HG03460 (cell line): ENCODE measurements around the gene NEU3.
"Not testable (repeated sequence)": the region's sequence is repeated elsewhere in the genome, so short reads cannot be mapped to it uniquely, and the experiment has no call there.

Experiments used
- ATAC-seq: cut with Tn5 transposase; IDR thresholded peaks from one replicate; pipeline ENCODE4 v1.9.1; 2021; ENCODE audit not compliant: unreplicated experiment

Gene NEU3

DNA sequence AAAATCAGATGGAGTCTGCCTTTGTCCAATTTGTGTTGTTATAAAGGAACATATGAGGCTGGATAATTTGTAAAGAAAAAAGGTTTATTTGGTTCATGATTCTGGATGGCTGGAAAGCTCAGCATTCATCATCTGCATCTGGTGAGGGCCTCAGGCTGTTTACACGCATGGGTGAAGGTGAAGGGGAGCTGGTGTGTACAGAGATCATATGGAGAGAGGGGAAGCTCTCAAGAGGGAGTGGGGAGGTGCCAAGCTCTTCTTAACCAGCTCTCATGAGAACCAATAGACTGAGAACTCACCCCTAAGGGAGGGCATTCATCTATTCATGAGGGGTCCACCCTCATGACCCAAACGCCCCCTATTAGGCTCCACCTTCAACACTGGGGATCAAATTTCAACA, 40.0 kb downstream of the NEU3 start:
- ATAC-seq = no peak

DNA sequence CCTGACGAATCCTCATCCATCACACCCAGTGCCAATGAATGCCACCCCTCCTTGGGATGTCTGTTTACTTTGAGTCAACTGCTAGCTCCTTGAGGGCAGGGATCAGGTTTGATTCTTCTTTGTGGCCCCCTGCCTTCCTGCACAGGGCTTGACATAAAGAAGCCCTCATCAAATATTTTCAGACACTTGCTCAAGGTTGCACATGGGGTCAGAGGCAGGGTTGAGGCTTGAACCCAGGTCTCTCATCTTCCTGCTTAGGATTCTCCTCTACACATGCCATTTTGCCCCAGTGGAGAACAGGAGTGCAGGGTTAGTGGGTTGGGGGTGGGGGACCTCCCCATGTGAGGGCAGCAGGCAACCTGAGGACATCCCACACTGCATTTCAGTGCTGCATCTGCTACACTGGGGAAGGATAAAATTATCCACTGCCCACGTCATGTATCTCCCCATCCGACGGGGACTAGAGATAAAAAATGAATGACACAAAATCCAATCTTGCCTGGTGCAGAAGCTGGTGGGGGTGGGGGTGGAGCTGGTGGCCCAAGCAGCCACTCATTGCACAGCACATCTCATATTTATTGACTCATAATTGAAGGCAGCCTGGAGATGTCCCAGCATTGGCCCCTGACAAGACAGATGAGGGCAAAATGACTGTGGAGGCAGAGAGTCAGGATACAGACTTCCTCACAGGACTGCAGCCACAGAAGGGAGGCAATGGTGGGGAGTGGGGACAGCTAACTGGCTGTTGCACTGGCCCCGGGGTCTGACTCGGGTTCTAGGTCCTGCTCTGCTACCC, 41.3 kb downstream of the NEU3 start:
- ATAC-seq = no peak

DNA sequence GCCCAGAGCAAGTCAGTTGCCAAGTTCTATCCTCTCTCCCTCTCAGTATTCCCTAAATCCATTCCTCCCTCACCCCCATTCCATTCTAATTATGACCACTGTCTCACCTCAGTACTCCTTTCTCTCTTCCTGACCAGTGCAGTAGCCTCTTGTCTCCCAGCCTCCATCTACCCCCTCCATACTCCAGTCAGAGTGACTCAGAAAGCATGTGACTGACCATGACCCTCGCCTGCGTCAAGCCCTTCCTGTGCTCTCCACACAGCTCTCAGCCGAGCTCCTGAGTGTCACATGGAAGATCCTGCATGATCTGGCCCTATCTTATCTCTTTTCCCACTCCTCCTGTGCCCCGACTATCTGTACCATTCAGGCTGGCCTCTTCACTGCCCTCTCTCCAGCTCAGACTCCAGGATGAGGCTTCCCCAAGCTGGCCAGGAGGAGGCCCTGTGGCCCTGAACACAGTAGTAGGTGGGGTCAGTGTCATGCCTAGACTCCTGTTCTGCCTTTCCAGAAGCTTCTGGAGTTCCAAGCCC, 42.6 kb downstream of the NEU3 start:
- no peak for ATAC-seq

DNA sequence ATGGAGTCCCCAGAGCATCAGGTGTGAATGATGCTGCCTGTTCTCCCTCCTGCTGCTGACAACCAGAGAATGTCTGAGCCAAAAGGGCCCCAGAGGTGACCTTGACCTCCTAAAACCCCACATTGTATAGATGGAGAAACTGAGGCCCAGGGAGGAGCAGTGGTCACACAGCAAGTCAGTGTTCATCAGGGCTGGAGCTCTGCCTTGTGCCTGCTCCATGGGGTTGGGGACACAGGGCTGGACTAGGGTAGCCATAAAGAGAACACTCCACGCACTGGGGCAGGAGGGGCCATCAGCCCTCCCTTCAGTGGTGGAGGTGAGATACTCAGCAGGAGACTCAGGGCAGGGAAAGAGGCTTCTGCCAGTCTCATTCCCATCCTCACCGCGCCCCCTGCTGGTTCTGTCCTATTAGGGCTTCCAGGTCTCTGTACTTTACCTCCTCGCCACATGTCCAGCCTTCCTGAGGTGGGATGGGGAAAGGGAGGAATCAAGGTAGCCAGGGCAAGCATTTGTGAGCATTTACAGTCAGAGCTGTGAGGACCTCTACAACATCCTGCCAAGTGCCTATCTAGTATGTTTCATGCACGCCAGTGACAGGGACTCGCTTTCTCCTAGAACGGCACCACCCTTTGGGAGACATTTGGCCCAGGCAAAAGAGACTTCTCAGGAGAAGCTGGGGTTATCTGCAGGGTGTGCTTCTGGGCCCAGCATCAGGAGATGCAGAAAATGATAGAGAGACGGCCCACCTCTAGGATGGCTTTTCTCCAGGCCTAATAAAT, 43.2 kb downstream of the NEU3 start:
- ATAC-seq = no peak

DNA sequence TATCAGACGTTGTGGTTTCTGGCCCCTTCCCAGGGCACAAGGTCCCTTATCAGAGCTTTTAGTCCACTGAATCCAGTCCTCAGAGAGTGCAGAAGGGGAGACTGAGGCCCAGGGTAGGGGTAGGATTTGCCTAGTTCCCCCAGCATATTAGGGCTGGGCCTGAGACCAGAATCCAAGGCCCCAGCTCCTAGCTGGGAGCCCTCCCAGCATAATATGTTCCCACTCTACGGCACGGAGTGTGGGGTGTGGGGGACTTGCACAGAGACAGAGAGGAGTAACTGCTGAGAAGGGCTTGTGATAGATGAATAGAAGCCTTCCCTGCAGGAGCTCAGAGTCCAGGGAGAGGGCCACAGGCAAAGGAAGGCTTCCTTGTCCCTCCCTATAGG, 43.8 kb downstream of the NEU3 start:
- no peak for ATAC-seq

DNA sequence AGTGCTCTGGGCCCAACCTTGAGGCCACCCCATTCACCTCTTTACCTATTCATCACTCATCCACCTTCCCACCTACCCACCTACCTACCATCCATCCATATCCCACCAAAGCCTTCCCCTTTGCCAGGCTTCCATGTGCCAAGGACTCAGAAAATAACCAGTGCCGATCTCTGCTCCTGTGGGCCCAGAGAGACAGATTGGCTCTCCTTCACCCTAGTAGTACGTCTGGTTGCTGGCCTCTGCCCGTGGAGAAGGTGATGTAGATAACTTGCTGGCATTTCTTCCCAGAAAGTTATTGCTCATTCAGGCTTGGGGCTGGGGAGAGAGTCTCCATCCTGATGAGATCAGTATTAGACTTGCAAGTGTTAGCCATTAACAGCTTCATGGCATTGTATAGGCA, 45.2 kb downstream of the NEU3 start:
- ATAC-seq = no peak

DNA sequence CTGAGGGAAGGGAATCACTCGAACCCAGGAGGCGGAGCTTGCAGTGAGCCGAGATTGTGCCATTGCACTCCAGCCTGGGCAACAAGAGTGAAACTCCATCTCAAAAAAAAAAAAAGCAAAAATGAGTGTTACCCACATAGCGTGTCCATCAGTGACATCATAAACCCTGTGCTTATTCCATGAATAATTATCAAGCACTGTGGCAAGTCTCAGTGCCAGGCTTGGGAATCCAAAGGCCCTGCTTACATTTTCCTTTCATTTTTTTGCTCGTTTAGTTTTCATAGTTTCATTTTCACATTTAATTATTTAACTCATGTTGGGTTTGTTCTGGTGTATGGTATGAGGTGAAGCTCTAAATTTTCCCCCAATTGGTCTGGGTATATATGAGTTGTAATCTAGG, 46.5 kb downstream of the NEU3 start:
- ATAC-seq = no peak

DNA sequence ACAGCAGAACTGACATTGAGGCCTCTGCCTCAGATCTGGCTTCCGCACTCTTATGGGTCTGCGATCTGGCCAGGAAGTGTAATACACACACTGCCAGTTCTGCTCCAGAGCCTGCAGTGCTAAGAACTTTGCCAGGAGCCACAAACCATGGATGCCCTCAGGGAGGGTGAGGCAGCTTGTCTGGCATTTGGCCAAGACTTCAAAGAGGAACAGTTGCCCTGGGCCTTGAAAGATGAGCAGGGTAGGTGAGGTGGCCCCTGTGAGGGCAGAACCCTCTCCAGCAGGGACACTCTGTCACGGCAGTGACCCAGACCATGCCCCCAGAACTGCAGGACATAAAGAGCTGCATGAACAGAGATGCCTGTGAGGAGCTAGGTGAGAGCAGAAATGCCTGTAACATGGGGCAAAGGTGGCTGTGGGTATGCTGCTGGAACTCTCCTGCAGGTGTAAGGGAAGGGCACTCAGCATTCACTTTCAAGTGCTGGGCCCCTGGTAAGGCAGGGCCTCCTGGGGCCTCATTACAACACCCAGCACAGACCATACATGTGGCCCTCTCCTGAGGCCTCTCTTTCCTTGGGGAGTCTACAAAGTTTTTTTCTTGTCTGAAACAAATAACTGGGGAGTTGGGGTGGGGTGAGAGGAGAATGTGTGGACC, 47.3 kb downstream of the NEU3 start:
- no peak for ATAC-seq

DNA sequence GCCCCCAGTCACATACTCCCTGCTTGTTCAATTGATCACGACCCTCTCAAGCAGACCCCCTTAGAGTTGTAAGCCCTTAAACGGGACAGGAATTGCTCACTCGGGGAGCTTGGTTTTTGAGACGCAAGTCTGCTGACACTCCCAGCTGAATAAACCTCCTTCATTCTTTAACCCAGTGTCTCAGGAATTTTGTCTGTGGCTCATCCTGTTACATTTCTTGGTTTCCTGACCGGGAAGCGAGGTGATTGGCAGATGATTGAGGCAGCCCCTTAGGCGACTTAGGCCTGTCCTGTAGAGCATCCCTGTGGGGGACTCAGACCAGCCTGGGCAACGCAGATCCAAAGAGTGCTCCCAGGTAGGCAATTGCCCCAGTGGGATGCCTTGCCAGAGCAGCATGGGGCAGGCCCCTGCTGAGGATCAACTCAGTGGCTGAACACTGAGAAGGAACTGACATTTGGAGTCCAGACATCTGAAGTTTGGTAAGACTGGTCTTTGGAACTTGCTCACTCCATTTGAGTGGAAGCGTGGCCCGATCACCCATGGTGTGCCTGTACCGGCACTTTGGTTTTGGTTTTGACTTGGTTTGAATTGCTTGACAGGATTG, 51.5 kb downstream of the NEU3 start:
- ATAC-seq = no peak

DNA sequence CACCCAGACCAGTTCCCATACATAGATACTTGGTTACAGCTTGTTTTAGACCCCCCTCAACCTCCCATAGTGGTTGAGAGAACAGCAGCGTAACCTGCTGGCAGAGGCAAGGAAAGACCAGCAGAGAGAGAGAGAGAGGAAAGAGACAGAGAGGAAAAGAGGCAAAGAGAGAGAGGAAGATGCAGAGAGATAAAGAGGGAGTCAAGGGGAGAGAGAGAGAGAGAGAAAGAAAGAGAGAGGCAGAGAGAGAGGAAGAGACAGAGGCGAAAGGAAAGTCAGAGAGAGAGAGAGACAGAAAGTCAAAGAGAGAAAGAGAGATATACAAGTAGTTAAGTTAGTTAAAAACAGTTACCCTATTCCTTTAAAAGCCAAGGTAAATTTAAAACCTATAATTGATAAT, 52.5 kb downstream of the NEU3 start:
- no peak for ATAC-seq

DNA sequence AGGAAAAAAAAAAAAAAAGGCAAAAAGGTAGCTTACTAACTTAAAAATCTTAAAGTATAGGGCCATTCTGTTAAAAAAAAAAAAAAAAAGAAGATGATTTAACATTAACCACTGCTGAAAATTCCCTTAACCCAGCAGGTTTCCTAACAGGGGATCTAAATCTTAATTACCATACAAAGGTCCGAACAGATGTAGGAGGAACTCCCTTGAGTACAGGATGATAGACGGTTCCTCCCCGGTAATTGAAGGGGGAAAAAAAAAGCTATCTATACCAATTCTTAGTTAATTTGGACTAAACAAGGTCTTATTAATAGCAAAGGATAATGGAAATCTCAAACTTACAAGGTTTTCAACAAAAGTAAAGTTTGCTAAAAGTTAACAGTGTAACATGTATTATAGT, 53.1 kb downstream of the NEU3 start:
- ATAC-seq = not testable (repeated sequence)

DNA sequence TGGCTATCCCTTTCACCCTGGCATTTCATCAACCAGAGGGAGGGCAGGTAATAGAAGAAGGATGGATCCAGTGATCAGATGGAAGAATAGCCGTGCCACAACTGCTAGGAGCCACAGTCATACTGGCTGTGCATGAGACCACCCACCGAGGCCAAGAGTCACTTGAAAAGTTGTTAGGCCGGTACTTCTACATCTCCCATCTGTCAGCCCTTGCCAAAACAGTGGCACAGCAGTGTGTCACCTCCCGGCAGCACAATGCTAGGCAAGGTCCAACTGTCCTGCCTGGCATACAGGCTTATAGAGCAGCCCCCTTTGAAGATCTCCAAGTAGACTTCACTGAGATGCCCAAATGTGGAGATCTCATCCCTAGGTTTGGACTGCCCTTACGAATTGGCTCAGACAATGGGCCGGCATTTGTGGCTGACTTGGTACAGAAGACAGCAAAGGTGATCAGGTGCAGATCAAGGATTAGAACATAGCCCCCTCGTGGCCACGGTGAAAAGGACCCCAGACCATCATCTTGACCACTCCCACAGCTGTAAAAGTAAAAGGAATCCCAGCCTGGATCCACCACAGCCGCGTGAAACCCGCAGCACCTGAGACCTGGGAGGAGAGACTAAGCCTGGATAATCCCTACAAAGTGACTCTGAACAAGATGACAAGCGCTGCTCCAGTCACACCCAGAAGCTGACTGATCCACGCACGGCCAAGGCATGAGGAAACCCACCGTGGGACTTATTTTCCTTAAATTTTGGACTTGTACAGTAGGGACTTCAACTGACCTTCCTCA, 55.8 kb downstream of the NEU3 start:
- ATAC-seq = not testable (repeated sequence)

DNA sequence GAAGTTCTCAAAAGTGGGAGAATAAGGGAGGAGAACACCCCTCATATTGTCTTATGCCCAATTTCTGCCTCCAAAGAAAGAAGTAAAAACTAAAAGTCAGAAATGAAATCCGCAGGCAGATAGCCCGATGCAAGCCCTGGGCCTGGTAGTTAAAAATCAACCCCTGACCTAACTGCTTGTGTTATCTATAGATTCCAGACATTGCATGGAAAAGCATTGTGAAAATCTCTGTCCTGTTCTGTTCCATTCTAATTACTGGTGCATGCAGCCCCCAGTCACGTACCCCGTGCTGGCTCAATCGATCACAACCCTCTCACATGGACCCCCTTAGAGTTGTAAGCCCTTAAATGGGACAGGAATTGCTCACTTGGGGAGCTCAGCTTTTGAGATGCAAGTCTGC, 57.9 kb downstream of the NEU3 start:
- ATAC-seq = not testable (repeated sequence)

DNA sequence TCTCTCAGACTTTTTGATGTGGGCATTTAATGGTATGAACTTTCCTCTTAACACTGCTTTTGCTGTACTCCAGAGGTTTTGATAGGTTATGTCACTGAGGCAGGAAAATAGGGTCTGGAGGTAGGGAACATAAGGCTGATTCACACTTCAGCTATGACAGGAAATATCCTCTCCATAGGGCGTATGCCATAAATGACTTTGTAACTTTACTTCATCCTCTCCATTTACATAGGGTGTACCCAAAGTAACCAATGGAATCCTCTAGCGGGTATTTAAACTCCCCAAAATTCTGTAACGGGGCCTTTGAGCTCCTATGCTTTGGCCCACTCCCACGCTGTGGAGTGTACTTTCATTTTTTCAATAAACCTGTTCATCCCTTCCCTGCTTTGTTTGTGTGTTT, 58.5 kb downstream of the NEU3 start:
- no peak for ATAC-seq

DNA sequence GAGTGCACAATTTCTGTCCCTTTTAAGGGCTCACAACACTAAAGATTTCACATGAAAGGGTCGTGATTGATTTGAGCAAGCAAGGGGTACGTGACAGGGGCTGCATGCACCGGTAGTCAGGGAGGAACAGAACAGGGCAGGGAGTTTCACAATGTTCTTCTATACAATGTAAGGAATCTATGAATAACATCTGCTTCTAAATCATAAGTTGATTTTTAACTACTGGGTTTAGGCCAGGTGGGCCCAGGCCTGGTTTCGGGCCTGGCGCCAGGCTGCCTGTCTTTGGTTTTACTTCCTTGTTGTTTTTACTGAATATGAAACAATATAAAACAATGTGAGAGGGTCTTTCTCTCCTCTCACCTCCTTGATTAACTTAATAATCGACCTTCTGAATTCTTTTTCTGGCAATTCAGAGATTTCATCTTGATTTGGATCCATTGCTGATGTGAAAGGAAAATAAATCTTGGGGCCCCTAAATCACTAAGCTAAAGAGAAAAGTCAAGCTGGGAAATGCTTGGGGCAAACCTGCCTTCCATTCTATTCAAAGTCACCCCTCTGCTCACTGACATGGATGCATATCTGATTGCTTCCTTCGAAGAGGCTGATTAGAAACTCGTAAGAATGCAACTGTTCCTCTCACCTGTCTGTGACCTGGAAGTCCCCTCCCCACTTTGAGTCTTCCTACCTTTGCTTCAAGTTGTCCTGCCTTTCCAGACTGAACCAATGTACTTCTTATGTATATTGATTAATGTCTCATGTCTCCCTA, 61.0 kb downstream of the NEU3 start:
- not testable (repeated sequence) for ATAC-seq

DNA sequence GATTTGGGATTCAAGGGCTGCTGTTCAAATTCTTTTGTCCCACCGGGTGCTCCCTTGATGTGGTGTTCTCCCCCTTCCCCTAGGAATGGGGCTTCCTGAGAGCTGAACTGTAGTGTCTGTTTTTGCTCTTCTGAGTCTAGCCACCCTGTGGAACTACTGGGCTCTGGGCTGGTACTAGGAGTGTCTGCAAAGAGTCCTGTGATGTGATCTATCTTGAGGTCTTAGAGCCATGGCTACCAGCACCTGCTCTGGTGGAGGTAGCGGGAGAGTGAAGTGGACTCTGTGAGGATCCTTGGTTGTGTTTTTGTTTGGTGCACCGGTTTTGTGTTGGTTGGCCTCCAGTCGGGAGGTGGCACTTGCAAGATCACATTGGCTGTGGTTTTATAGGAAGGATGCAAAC, 61.8 kb downstream of the NEU3 start:
- ATAC-seq = no peak

DNA sequence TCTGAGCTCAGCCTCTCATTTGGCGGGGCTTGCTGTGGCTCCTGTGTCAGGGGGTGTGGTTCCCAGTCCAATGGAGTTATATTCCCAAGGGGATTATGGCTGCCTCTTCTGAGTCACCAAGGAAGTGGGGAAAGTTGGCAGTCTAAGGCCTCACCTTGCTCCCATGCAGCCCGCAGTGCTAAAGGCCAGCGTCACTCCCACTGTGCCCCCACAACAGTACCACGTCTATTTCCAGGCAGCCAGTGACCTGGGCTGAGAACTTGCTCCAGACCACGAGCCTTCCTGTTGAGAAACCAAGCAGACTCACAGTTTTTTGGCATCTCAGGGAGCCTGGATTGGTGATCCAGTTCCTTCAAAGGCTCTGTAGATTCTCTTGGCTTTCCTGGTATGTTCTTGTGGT, 62.3 kb downstream of the NEU3 start:
- no peak for ATAC-seq

DNA sequence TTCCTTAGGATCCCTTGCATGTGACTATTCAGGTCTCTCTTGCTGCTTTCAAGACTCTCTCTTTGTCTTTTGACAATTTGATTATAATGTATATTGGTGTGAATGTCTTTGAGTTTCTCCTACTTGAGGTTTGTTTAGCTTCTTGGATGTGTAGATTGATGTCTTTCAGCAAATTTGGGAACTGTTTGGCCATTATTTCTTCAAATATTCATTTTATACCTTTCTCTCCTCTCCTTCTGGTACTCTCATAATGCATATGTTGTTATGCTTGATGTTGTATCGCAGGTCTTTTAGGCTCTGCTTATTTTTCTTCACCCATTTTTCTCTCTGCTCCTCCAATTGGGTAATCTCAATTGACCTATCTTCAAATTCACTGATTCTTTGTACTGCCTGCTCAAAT, 63.7 kb downstream of the NEU3 start:
- no peak for ATAC-seq

DNA sequence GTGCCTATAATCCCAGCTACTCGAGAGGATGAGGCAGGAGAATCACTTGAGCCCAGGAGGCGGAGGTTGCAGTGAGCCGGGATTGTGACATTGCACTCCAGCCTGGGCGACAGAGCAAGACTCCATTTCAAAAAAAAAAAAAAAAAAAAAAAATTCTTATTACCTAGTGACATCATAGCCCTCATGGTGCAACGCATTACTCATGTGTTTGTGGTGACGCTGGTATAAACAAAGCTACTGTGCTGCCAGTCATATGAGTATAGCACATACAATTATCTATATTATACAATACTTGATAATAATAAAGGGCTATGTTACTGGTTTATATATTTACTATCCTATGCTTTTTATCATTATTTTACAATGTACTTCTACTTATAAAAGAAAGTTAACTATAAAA, 66.8 kb downstream of the NEU3 start:
- ATAC-seq = no peak

DNA sequence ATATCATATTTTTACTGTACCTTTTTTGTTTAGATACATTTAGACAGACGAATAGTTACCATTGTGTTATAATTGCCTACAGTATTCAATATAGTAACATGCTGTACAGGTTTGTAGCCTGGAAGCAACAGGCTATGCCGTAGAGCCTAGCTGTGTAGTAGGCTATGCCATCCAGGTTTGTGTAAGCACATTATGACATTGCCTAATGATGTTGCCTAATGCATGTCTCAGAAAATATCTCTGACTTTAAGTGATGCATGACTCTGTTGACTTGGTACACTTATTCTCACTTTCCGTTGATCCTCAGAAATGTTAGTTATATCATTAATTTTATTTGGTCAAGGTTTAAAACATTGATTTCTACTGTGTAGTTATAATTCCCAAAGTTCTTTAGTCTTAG, 68.1 kb downstream of the NEU3 start:
- ATAC-seq = no peak
